HPDE6-E6E7 (cell line): ENCODE measurements around the gene BCL7B.
"Not testable (repeated sequence)": the region's sequence is repeated elsewhere in the genome, so short reads cannot be mapped to it uniquely, and the experiment has no call there.

Source experiments
- DNase-seq: peaks from one replicate; pipeline ENCODE4 v3.0.0; 2011; ENCODE audit warnings: missing footprints; ENCODE audit errors: extremely low spot score

BCL7B gene

GRCh38 chr7:73496626-73497025 lies 60.9 kb downstream of the BCL7B start:
- DNase-seq, result no peak

DNA sequence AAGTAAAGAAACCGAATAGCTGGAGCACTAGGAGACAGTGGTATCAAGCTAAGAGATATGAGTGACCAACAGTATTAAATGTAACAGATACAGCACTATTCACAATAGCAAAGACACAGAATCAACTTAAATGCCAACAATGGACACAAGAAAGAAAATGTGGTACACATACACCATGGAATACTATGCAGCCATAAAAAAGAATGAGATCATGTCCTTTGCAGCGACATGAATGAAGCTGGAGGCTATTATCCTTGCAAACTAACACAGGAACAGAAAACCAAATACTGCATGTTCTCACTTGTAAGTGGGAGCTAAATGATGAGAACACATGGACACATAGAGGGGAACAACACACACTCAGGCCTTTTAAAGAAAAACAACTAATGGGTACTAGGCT lies 62.0 kb downstream of the BCL7B start:
- not testable (repeated sequence) for DNase-seq

DNA sequence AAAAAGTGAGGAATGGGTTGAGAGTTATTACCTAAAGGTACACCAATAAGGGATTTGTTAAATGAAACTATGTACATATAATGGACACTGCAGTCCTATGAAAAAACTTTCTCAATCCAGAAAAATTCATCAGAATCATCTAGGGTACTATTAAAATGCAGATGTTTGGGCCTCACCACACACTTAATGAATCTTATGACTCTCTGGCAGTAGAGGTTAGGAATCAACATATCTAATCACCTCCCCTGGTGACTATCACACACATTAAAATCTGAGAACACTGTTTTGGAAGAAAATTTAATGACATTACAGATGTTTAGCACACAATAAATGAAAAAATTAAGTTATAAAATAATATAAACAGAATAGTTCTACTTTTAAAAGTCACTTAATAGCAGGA lies 67.5 kb downstream of the BCL7B start:
- no peak for DNase-seq

GRCh38 chr7:73487486-73487885 lies 70.0 kb downstream of the BCL7B start:
- no peak for DNase-seq
